ENCODE data around the gene SYCP2L.
A peak's percentile ranks its signal among the peaks of the same experiment; 100 is the strongest.

Gene SYCP2L

GRCh38 chr6:11009353-11009752, 122.5 kb downstream of the SYCP2L start:
- DNase-seq = no peak

- peak; percentile 50 for DNase-seq
Measured at GRCh38 chr6:11011787-11012234, 125.0 kb downstream of the SYCP2L start.

GRCh38 chr6:11012295-11012754, 125.5 kb downstream of the SYCP2L start:
- no peak for DNase-seq

- no peak for DNase-seq
Measured at GRCh38 chr6:11012976-11013720, 126.3 kb downstream of the SYCP2L start.

GRCh38 chr6:11013721-11014070, 126.8 kb downstream of the SYCP2L start:
- no peak for DNase-seq

GRCh38 chr6:11015102-11015501, 128.2 kb downstream of the SYCP2L start:
- DNase-seq = no peak

GRCh38 chr6:11016452-11016851, 129.6 kb downstream of the SYCP2L start:
- no peak for DNase-seq

GRCh38 chr6:11017090-11017489, 130.2 kb downstream of the SYCP2L start:
- no peak for DNase-seq

GRCh38 chr6:11018225-11018624, 131.4 kb downstream of the SYCP2L start:
- DNase-seq = peak; percentile 55

GRCh38 chr6:11021003-11021402, 134.2 kb downstream of the SYCP2L start:
- DNase-seq = no peak

- no peak for DNase-seq
Measured at GRCh38 chr6:11021714-11022113, 134.9 kb downstream of the SYCP2L start.

GRCh38 chr6:11023032-11023431, 136.2 kb downstream of the SYCP2L start:
- no peak for DNase-seq

All from OCI-M1 (cell line).